ENCODE measurements around the gene ITGAE. TPM values are rescaled to one million over a fixed set of nuclear protein-coding genes. Genes with fewer than 3 reads are reported as not detected.
A peak's percentile ranks its signal among the peaks of the same experiment; 100 is the strongest.
"Not testable (repeated sequence)": the region's sequence is repeated elsewhere in the genome, so short reads cannot be mapped to it uniquely, and the experiment has no call there.

ITGAE gene
- total RNA-seq, 1 donor from 2014 or later = 20.3 TPM

GRCh38 chr17:3799181-3799945 lies 1.6 kb downstream of the ITGAE start:
- no peak for DNase-seq (ENCODE audit: low spot score)
- intact Hi-C loops (cut with DNase I) = no loop called here

- no peak for DNase-seq (ENCODE audit: low spot score)
- intact Hi-C loops (cut with DNase I) = no loop called here
These were observed 2.5 kb downstream of the ITGAE start for GRCh38 chr17:3798273-3799180.

- DNase-seq (ENCODE audit: low spot score) = no peak
- intact Hi-C loops (cut with DNase I) = no loop called here
These were observed 4.2 kb downstream of the ITGAE start for GRCh38 chr17:3796822-3797170.

GRCh38 chr17:3796110-3796821 lies 4.7 kb downstream of the ITGAE start:
- intact Hi-C loops (cut with DNase I) = no loop called here
- no peak for DNase-seq (ENCODE audit: low spot score)

- DNase-seq (ENCODE audit: low spot score) = no peak
- intact Hi-C loops (cut with DNase I) = no loop called here
These were observed 5.4 kb downstream of the ITGAE start for GRCh38 chr17:3795390-3796102.

GRCh38 chr17:3794557-3795389 lies 6.2 kb downstream of the ITGAE start:
- intact Hi-C loops (cut with DNase I) = no loop called here

GRCh38 chr17:3794152-3794551 lies 6.8 kb downstream of the ITGAE start:
- DNase-seq (ENCODE audit: low spot score) = peak; percentile 61
- intact Hi-C loops (cut with DNase I) = not testable (repeated sequence)

More at GRCh38 chr17:3794557-3795389, 6.2 kb downstream of the ITGAE start:
- DNase-seq (ENCODE audit: low spot score) = peak; percentile 58

GRCh38 chr17:3793258-3793657 lies 7.7 kb downstream of the ITGAE start:
- intact Hi-C loops (cut with DNase I) = not testable (repeated sequence)

GRCh38 chr17:3792481-3792880 lies 8.5 kb downstream of the ITGAE start:
- peak; percentile 67 for DNase-seq (ENCODE audit: low spot score)
- intact Hi-C loops (cut with DNase I) = no loop called here

More at GRCh38 chr17:3793258-3793657, 7.7 kb downstream of the ITGAE start:
- peak; percentile 54 for DNase-seq (ENCODE audit: low spot score)

- no peak for DNase-seq (ENCODE audit: low spot score)
- intact Hi-C loops (cut with DNase I) = no loop called here
These were observed 12.8 kb downstream of the ITGAE start for GRCh38 chr17:3788200-3788599.

GRCh38 chr17:3785323-3785722 lies 15.7 kb downstream of the ITGAE start:
- DNase-seq (ENCODE audit: low spot score); intact Hi-C loops (cut with DNase I): not testable (repeated sequence)

- intact Hi-C loops (cut with DNase I) = no loop called here
- no peak for DNase-seq (ENCODE audit: low spot score)
These were observed 18.2 kb downstream of the ITGAE start for GRCh38 chr17:3782751-3783150.

- intact Hi-C loops (cut with DNase I) = no loop called here
- no peak for DNase-seq (ENCODE audit: low spot score)
These were observed 20.0 kb downstream of the ITGAE start for GRCh38 chr17:3780986-3781385.

- intact Hi-C loops (cut with DNase I) = no loop called here
- no peak for DNase-seq (ENCODE audit: low spot score)
These were observed 23.4 kb downstream of the ITGAE start for GRCh38 chr17:3777366-3778120.

- intact Hi-C loops (cut with DNase I) = no loop called here
- no peak for DNase-seq (ENCODE audit: low spot score)
These were observed 27.0 kb downstream of the ITGAE start for GRCh38 chr17:3773966-3774365.

GRCh38 chr17:3773511-3773910 lies 27.5 kb downstream of the ITGAE start:
- intact Hi-C loops (cut with DNase I) = no loop called here

GRCh38 chr17:3772764-3773163 lies 28.2 kb downstream of the ITGAE start:
- intact Hi-C loops (cut with DNase I) = no loop called here
- no peak for DNase-seq (ENCODE audit: low spot score)

More at GRCh38 chr17:3773511-3773910, 27.5 kb downstream of the ITGAE start:
- DNase-seq (ENCODE audit: low spot score) = no peak

- intact Hi-C loops (cut with DNase I) = no loop called here
- no peak for DNase-seq (ENCODE audit: low spot score)
These were observed 29.8 kb downstream of the ITGAE start for GRCh38 chr17:3771140-3771539.

Measured in cardiac septum (tissue), 1 donor.